Thyroid gland (tissue), 4 donors: ENCODE measurements around the gene GNLY. TPM values are rescaled to one million over a fixed set of nuclear protein-coding genes. Genes with fewer than 3 reads are reported as not detected.

Source experiments
- DNase-seq, 2 donors: peaks; one replicate each; pipeline ENCODE4 v3.0.0-alpha.2; 2019
- H3K27ac ChIP-seq, 3 donors: fragments of 200-600 bp; sonication (generic); 1 replicate in 2 of 3; 2 replicates in 1 of 3; pipeline ENCODE4 v1.5.1; 2016 to 2019; ENCODE audit warnings: mild to moderate bottlenecking in 1 of 3, moderate library complexity in 1 of 3
- H3K27me3 ChIP-seq: fragments of 200-600 bp; sonication (generic); one replicate; pipeline ENCODE4 v1.5.1; 2019
- H3K36me3 ChIP-seq, 2 donors: fragments of 200-600 bp; sonication (generic); one replicate each; pipeline ENCODE4 v1.5.1; 2016 to 2019
- H3K4me1 ChIP-seq, 2 donors: fragments of 200-600 bp; sonication (generic); one replicate each; pipeline ENCODE4 v1.5.1; 2017 to 2019
- H3K4me3 ChIP-seq, 3 donors: fragments of 200-600 bp; sonication (generic); replicated peaks in 1 of 3; 1 replicate in 2 of 3; 2 replicates in 1 of 3; pipeline ENCODE4 v1.5.1; 2016; ENCODE audit warnings: mild to moderate bottlenecking in 1 of 3
- H3K9me3 ChIP-seq: fragments of 200-600 bp; sonication (generic); one replicate; pipeline ENCODE4 v1.5.1; 2017
- POLR2A ChIP-seq, 2 donors: fragments of 450-650 bp; IDR thresholded peaks; one replicate each; pipeline ENCODE4 v1.6.1; 2017; ENCODE audit warnings: antibody characterized with exemption in 2 of 2, mild to moderate bottlenecking in 2 of 2, moderate library complexity in 1 of 2
- WGBS, 2 donors: methylation state at CpG; one replicate each; pipeline ENCODE4 v1.1.5; 2017; 5-methylcytosine and 5-hydroxymethylcytosine counted together
- intact Hi-C: fragments of 100-400 bp; cut with DNase I; formaldehyde crosslinking; loops from one replicate; pipeline ENCODE4 v1.15.1; 2023
- total RNA-seq, 4 donors: library from RNA; depleted of rRNA; stranded (reverse); fragments of >200 nt; gene quantifications; one replicate each; pipeline ENCODE4 v1.2.3, GENCODE V29; 2016
- TF ChIP-seq, protein P1 (sequence below), 6 experiments: fragments of 200-600 bp in 3 of 6; fragments of 450-650 bp in 3 of 6; sonication (generic) in 3 of 6; IDR thresholded peaks; one replicate each; pipeline ENCODE4 v1.5.1; 2016 to 2019; ENCODE audit warnings: antibody characterized with exemption in 6 of 6, mild to moderate bottlenecking in 2 of 6, inconsistent platforms in 1 of 6, moderate library complexity in 1 of 6

Gene GNLY
- total RNA-seq, 4 donors from 2014 or later: 0.22 to 3.6 (median 0.63) TPM; not detected in 1

DNA sequence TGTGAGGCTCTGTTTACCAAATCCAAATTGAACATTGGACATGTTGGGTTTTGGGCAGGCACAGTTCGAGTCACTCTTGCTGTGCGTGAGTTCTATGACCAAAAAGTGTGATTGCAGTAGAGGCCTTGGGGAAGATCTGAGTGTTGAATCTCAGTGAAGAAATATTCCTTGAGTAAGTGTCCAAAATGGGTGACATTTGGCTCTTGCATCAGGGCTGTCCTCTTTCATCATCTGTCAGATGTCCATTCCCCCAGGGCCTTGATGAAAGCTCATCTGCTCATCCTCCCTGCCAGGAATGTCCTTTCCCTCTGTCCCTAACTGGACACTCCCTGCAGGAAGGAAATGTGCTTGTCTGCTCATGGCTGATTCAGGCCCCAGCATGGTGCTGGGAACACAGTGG, 19.7 kb upstream of the GNLY start:
- Histone ChIP-seq H3K9me3 (no peaks in the 10 kb centered on the region), H3K27me3 (no peaks in the 10 kb centered on the region), H3K4me1 (peaks cover 20 to 48% of the 10 kb centered on the region in 2 donors), H3K36me3 (no peaks in the 10 kb centered on the region), H3K4me3 (no peak overlapping the region), H3K27ac (no peak overlapping the region)
- intact Hi-C loops: no loop called here
- DNase-seq: no peak
- TF ChIP-seq POLR2A (IDR thresholded peaks at IDR 0.05): no peak
- TF ChIP-seq, protein P1, sequence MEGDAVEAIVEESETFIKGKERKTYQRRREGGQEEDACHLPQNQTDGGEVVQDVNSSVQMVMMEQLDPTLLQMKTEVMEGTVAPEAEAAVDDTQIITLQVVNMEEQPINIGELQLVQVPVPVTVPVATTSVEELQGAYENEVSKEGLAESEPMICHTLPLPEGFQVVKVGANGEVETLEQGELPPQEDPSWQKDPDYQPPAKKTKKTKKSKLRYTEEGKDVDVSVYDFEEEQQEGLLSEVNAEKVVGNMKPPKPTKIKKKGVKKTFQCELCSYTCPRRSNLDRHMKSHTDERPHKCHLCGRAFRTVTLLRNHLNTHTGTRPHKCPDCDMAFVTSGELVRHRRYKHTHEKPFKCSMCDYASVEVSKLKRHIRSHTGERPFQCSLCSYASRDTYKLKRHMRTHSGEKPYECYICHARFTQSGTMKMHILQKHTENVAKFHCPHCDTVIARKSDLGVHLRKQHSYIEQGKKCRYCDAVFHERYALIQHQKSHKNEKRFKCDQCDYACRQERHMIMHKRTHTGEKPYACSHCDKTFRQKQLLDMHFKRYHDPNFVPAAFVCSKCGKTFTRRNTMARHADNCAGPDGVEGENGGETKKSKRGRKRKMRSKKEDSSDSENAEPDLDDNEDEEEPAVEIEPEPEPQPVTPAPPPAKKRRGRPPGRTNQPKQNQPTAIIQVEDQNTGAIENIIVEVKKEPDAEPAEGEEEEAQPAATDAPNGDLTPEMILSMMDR (IDR thresholded peaks at IDR 0.05): no peak
- WGBS, 2 donors: 95 to 97% methylated on average over 2 of the region's 2 CpGs

DNA sequence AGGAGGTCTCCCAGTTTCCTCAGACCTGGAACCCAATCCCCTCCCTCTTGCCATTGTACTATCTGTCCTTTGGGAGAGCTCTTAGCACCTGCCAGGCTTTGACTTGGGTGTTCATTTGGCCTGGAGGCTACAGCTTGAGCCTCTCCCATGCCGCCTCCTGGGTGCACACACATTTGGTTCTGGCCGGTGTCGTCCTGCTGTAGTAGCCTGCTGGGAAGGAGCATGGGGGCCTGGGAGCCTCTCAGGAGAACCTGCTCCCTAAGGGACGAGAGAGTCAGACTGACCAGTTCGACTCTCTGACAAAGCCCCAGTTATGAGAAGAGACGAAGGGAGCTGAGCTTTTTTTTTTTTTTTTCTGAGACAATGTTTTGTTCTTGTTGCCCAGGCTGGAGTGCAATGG, 18.7 kb upstream of the GNLY start:
- Histone ChIP-seq H3K27me3 (no peaks in the 10 kb centered on the region), H3K27ac (no peak overlapping the region), H3K36me3 (no peaks in the 10 kb centered on the region), H3K9me3 (no peaks in the 10 kb centered on the region), H3K4me3 (no peak overlapping the region), H3K4me1 (peaks cover 20 to 58% of the 10 kb centered on the region in 2 donors)
- no peak for DNase-seq
- intact Hi-C loops: no loop called here
- WGBS, 2 donors: 94% methylated on average over 6 of the region's 6 CpGs
- TF ChIP-seq POLR2A (IDR thresholded peaks at IDR 0.05): no peak
- TF ChIP-seq, protein P1 (IDR thresholded peaks at IDR 0.05): no peak

- peaks cover 23 to 64% of the 10 kb centered on the region in 2 donors for H3K4me1 ChIP-seq
- intact Hi-C loops: no loop called here
Observed at GRCh38 chr2:85675866-85676548, 18.2 kb upstream of the GNLY start.

GRCh38 chr2:85678377-85678776, 15.8 kb upstream of the GNLY start:
- H3K27me3 ChIP-seq: no peaks in the 10 kb centered on the region
- DNase-seq: no peak
- intact Hi-C loops: no loop called here
- H3K36me3 ChIP-seq: no peaks in the 10 kb centered on the region
- H3K9me3 ChIP-seq: no peaks in the 10 kb centered on the region
- H3K4me3 ChIP-seq: no peak overlapping the region
- 67 to 89% methylated on average over 3 of the region's 3 CpGs for WGBS, 2 donors
- peak overlapping the region; percentile 71 to 94 (median 93) for H3K27ac ChIP-seq
- TF ChIP-seq, protein P1 (IDR thresholded peaks at IDR 0.05): no peak
- no peak for TF ChIP-seq POLR2A (IDR thresholded peaks at IDR 0.05)
- peaks cover 18 to 56% of the 10 kb centered on the region in 2 donors for H3K4me1 ChIP-seq

More at GRCh38 chr2:85675866-85676548, 18.2 kb upstream of the GNLY start:
- TF ChIP-seq, protein P1 (IDR thresholded peaks at IDR 0.05): no peak
- no peak for TF ChIP-seq POLR2A (IDR thresholded peaks at IDR 0.05)
- H3K27me3 ChIP-seq: no peaks in the 10 kb centered on the region
- no peak for DNase-seq
- H3K27ac ChIP-seq: no peak overlapping the region
- H3K4me3 ChIP-seq: no peak overlapping the region
- H3K9me3 ChIP-seq: no peaks in the 10 kb centered on the region
- WGBS, 2 donors: 84 to 92% methylated on average over 6 of the region's 6 CpGs
- no peaks in the 10 kb centered on the region for H3K36me3 ChIP-seq
